ENCODE measurements around the gene UGT1A6. TPM values are rescaled to one million over a fixed set of nuclear protein-coding genes. Genes with fewer than 3 reads are reported as not detected.

UGT1A6 gene
- polyA plus RNA-seq, 1 donor, result not detected

GRCh38 chr2:233800208-233800607 is 107.5 kb downstream of the UGT1A6 start:
- no peak for DNase-seq (ENCODE audit: low read depth)

DNA sequence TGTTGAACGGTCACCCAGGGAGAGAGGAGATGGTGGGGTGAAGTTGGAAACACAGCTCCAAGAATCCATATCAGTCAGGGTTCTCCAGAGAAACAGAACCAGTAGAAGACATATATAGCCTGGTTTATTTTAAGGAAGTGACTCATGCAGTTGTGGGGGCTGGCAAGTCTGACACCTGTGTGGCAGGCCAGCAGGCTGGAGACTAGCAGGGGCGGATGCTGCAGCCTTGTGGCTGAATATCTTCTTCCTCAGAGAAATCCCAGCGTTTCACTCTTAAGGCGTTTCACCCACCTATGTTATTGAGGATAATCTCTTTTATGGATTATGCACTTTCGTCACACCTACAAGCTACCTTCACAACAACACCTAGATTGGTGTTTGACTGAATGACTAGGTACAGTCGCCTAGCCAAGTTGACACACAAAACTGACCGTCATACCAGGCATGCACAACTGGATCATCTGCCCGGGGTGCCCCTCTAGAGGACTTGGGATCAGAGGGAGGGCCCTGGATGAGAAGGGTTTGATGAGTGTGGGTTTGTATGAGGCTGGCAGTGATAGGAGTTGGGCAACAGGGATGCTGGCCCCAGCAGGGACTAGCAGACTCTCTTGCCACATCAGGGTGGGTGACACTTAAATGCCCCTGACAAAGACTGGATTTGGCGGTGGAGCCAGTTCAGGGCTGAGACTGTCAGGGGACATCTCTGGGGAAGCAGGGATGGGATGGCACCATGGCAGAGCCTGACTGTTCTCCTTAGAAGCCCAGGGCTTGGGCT is 108.9 kb downstream of the UGT1A6 start:
- no peak for DNase-seq (ENCODE audit: low read depth)

DNA sequence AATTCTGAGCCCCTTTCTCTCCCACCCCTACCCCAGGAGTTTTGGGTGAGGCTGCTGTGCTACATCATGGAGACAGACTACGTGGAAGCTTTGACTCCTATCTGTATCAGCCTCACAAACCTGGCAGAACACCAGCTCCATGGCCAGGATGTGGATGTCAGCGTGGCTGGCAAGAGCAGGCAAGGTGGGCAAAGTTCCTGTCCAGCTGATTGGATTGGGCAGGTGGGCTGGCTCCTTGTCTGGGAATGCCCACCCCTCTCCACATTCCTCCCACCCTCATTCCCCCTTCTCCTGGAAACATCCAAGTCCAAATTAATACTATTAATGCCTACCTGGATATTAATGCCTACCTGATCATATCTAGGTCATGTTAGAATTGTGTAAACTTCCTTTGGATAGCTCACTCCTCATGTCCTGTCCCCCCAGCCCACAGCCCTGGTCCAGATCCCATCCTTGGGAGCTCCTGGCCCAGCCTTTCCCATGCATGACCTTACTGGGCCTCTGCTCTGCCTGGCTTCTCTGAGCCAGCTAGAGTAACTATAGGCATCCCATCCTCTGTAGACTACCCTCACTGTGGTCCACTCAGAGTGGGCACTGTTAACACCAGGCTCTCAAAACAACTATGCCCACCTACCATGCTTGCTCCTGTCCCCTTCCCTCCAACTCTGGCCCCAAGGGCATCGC is 109.6 kb downstream of the UGT1A6 start:
- no peak for DNase-seq (ENCODE audit: low read depth)

- no peak for DNase-seq (ENCODE audit: low read depth)
Measured at GRCh38 chr2:233803292-233803911, 110.7 kb downstream of the UGT1A6 start.

GRCh38 chr2:233803994-233804393 is 111.3 kb downstream of the UGT1A6 start:
- DNase-seq (ENCODE audit: low read depth), result no peak

DNA sequence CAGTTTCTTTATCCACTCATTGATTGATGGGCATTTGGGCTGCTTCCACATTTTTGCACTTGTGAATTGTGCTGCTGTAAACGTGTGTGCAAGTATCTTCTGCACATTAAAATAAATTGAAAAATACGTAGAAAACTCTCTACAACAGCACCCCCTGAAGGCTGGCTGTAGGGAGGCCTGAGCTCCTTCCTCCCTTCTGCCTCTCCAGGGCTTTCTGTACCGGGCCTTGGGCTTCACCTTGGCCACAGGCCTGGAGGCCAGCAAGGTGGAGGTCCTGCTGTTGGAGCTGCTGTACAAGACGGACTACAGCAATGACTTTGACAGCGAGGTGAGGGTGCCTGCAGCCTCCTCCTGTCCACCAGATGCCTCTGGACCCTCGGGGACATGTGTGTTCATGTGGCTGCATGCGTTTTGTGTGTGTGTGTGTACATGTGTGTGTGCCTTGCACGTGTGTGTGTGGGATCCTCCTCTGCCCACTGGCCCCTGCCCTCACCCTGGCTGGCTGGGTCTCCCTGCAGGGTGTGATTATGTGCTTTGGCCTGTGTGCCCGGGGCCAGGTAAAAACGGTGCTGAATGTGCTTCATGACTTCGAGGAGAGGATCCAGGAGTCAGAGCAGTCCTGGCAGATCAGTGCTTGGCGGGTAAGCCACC is 114.7 kb downstream of the UGT1A6 start:
- no peak for DNase-seq (ENCODE audit: low read depth)

GRCh38 chr2:233807966-233808935 is 115.6 kb downstream of the UGT1A6 start:
- no peak for DNase-seq (ENCODE audit: low read depth)

GRCh38 chr2:233810385-233810784 is 117.7 kb downstream of the UGT1A6 start:
- no peak for DNase-seq (ENCODE audit: low read depth)

- no peak for DNase-seq (ENCODE audit: low read depth)
Measured at GRCh38 chr2:233811087-233811486, 118.4 kb downstream of the UGT1A6 start.

GRCh38 chr2:233811732-233812131 is 119.0 kb downstream of the UGT1A6 start:
- DNase-seq (ENCODE audit: low read depth), result no peak

DNA sequence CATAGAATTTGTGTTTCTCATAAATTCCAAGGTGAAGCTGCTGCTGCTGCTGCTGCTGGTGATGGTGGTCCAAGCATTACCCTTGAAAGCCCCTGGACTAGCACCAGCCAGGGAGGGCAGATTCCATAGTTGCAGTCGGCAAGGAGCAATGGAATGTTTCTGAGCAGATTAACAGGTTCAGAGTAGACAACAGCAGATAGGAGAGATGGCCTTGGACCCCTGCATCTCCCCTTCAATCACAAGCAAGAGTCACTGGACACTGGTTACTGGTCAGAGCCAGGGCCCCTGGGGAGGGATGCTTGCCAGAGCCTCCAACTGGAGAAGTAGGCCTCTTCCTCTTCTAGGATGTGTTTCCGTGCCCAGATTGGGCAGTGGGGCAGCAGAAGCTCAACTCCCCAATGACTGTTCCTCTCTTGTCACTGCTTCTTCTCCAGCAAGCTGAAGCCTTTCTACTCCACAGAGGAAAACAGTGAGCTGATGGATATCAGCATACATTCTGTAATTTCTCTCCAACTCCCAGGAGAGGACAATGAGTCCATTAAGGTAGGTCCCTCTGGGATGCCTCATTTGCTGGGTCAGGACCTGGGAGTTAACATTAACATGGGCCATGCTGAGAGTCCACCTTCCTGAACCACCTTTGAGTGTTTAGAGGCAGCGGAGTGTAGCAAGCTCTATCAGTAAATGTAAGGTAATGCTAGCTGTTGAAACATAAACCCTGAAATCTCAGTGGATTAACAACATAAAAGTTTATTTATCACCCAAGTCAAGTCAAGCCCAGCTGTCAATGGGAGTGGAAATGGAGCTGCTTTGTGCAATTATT is 120.8 kb downstream of the UGT1A6 start:
- DNase-seq (ENCODE audit: low read depth), result no peak

DNA sequence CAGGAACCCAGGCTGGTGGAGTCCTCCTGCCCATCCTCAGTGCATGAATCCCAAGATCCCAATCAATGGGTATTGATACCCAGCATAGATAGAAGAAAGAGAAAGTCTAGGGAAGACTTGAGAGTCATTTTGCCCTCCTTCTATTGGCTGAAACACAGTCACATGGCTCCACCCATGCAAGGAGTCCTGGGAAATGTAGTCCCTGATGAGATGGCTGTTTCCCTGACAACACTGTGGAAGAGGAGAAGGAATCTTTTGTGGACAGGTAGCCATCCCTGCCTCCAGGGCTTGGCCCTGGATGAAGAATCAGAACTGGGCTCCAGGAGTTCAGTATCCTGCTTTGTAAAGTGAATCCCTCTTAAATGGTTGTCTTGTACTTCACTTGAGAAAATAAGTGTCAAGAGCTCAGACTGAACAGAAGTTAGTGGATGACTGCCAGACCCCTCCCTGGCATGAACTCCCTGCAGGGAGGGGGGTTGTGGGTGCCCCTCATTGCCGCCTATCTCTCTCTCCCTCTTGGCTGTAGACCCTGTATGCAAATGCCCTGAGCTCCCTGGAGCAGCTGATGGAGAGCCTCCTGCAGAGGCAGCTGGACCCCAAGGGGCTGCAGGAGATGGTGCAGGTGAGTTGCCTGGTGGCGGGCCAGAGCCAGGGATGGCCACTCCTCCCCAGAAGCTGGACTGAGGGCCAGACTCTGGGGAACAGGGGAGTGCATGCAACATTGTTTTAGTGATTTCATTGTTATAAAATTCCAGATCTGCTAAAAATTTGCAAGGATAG is 121.6 kb downstream of the UGT1A6 start:
- DNase-seq (ENCODE audit: low read depth), result no peak

- no peak for DNase-seq (ENCODE audit: low read depth)
Measured at GRCh38 chr2:233815861-233816260, 123.2 kb downstream of the UGT1A6 start.

DNA sequence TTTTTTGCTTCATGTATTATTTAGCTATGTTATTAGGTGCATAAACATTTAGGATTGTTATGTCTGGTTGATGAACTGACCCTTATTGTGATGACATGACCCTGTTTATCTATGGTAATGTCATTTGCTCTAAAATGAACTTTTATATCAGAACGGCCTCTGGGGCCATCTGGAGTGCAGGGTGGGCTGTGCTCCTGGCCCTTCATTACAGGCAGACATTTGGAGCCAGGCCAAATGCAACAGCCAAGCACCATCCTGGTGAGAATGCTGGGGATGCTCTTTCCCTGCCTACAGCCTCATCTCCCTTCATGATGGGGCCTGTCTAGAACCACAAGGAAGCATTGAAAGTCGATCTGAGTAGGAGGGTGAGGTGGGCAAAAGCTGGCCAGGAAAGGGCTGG is 123.6 kb downstream of the UGT1A6 start:
- DNase-seq (ENCODE audit: low read depth), result no peak

GRCh38 chr2:233816771-233817170 is 124.1 kb downstream of the UGT1A6 start:
- no peak for DNase-seq (ENCODE audit: low read depth)

DNA sequence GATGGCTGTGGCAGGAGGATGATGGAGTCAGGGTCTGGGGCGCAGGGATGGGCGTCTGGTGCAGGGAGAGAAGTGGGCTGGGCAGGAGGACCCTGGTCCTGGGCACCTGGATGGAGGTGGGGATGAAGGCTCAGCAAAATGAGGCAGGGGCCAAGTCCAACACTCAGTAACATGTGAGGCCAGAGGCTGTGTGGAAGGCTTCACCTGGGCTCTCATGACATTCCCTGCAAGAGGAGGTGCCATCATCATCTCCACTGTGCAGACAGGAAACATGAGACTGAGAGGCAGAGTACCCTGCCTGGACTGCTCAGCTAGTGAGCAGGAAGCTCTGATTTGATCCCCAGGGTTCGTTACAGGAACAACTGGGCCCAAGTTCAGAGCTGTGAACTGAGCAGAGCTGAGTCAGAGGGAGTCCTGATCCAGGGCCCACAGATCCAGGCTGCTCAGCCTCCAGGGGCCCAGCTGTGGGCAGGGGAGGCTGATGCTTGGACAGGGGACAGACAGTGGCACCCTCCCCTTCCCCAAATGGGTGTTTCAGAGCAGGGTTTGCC is 124.7 kb downstream of the UGT1A6 start:
- no peak for DNase-seq (ENCODE audit: low read depth)

- DNase-seq (ENCODE audit: low read depth), result no peak
Measured at GRCh38 chr2:233817995-233818638, 125.4 kb downstream of the UGT1A6 start.
